Activated CD8-positive, alpha-beta T cell treated with anti-CD3 and anti-CD28 coated beads for 36 hours (primary cell): ENCODE data around the gene DMRTA2. TPM values are rescaled to one million over a fixed set of nuclear protein-coding genes. Genes with fewer than 3 reads are reported as not detected.
A peak's percentile ranks its signal among the peaks of the same experiment; 100 is the strongest.

Experiments
- ATAC-seq: fragments of 200-7000 bp; cut with Tn5 transposase; one replicate; pipeline ENCODE4 v1.10.0; 2021; ENCODE audit warnings: mild to moderate bottlenecking, moderate library complexity
- CTCF ChIA-PET: fragments of 350-600 bp; sonication (Branson Sonifier 250); formaldehyde crosslinking; loops from one replicate; lab custom pipeline; 2021; ENCODE audit warnings: antibody characterized with exemption; lab: Charles Lee
- POLR2A ChIA-PET: fragments of 350-600 bp; sonication (Branson Sonifier 250); formaldehyde crosslinking; loops from one replicate; lab custom pipeline; 2021; ENCODE audit warnings: antibody characterized with exemption; lab: Charles Lee
- DNase-seq: peaks from one replicate; pipeline ENCODE4 v3.0.0-alpha.2; 2020
- H3K27ac Mint-ChIP-seq: one replicate; pipeline ENCODE4 v1.8.0; 2021; ENCODE audit warnings: mild to moderate bottlenecking, mixed read lengths
- H3K27me3 Mint-ChIP-seq: one replicate; pipeline ENCODE4 v1.8.0; 2021; ENCODE audit warnings: mixed read lengths
- H3K36me3 Mint-ChIP-seq: one replicate; pipeline ENCODE4 v1.8.0; 2021; ENCODE audit warnings: low read depth, mixed read lengths
- H3K4me1 Mint-ChIP-seq: one replicate; pipeline ENCODE4 v1.8.0; 2021; ENCODE audit warnings: low read depth, mixed read lengths
- H3K4me3 Mint-ChIP-seq: one replicate; pipeline ENCODE4 v1.8.0; 2021; ENCODE audit warnings: mild to moderate bottlenecking, moderate library complexity, mixed read lengths
- H3K9me3 Mint-ChIP-seq: one replicate; pipeline ENCODE4 v1.8.0; 2021; ENCODE audit warnings: mixed read lengths
- intact Hi-C: fragments of 100-400 bp; cut with micrococcal nuclease; formaldehyde crosslinking; loops from one replicate; pipeline ENCODE4 v1.10.0; 2022
- total RNA-seq, 2 experiments: library from RNA; stranded (reverse); gene quantifications; one replicate each; pipeline ENCODE4 v1.2.3, GENCODE V29; 2021
- TF ChIP-seq, protein P1 (sequence below): fragments of 200-600 bp; IDR thresholded peaks from one replicate; pipeline ENCODE4 v1.8.0; 2022; ENCODE audit warnings: antibody characterized with exemption, mild to moderate bottlenecking

DMRTA2 gene
- not detected for total RNA-seq

GRCh38 chr1:50422946-50423669, at the start of gene DMRTA2:
Gene DMRTA2, minus strand, starts transcription at chr1:50423443. Its CDS starts 1,907 bp downstream, at chr1:50421536.
- no peak for ATAC-seq
- H3K9me3 Mint-ChIP-seq = no peaks in the 10 kb centered on the region
- peak within 1 kb of the TSS; percentile 7 for H3K27ac Mint-ChIP-seq
- H3K4me3 Mint-ChIP-seq = peak within 1 kb of the TSS; percentile 80
- POLR2A ChIA-PET = no interaction called here
- H3K4me1 Mint-ChIP-seq = peaks cover 49% of the 10 kb centered on the region
- intact Hi-C loops = no loop called here
- CTCF ChIA-PET = interaction anchor here (0.9 kb wide), 1 partner anchor 35 kb away, joined by 3 read pairs; no protein-coding TSS in a partner anchor
- TF ChIP-seq, protein P1, sequence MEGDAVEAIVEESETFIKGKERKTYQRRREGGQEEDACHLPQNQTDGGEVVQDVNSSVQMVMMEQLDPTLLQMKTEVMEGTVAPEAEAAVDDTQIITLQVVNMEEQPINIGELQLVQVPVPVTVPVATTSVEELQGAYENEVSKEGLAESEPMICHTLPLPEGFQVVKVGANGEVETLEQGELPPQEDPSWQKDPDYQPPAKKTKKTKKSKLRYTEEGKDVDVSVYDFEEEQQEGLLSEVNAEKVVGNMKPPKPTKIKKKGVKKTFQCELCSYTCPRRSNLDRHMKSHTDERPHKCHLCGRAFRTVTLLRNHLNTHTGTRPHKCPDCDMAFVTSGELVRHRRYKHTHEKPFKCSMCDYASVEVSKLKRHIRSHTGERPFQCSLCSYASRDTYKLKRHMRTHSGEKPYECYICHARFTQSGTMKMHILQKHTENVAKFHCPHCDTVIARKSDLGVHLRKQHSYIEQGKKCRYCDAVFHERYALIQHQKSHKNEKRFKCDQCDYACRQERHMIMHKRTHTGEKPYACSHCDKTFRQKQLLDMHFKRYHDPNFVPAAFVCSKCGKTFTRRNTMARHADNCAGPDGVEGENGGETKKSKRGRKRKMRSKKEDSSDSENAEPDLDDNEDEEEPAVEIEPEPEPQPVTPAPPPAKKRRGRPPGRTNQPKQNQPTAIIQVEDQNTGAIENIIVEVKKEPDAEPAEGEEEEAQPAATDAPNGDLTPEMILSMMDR = no peak
- H3K27me3 Mint-ChIP-seq = peaks cover 80% of the 10 kb centered on the region
- H3K36me3 Mint-ChIP-seq = peaks cover 3% of the 10 kb centered on the region
- DNase-seq = no peak

GRCh38 chr1:50471967-50472366, 48.7 kb upstream of the DMRTA2 start:
- Mint-ChIP-seq H3K36me3 (peaks cover 22% of the 10 kb centered on the region), H3K27me3 (no peaks in the 10 kb centered on the region), H3K9me3 (no peaks in the 10 kb centered on the region), H3K27ac (no peak overlapping the region), H3K4me3 (no peak overlapping the region), H3K4me1 (no peaks in the 10 kb centered on the region)
- TF ChIP-seq, protein P1 = no peak
- POLR2A ChIA-PET = no interaction called here
- CTCF ChIA-PET = interaction anchor here (1.7 kb wide), 1 partner anchor 133 kb away, joined by 4 read pairs; no protein-coding TSS in a partner anchor
- intact Hi-C loops = no loop called here
- ATAC-seq = no peak
- no peak for DNase-seq

GRCh38 chr1:50462964-50463363, 39.7 kb upstream of the DMRTA2 start:
- no peak overlapping the region for H3K4me3 Mint-ChIP-seq
- POLR2A ChIA-PET = no interaction called here
- peaks cover 3% of the 10 kb centered on the region for H3K36me3 Mint-ChIP-seq
- H3K9me3 Mint-ChIP-seq = no peaks in the 10 kb centered on the region
- no peak for ATAC-seq
- intact Hi-C loops = no loop called here
- no peaks in the 10 kb centered on the region for H3K4me1 Mint-ChIP-seq
- H3K27me3 Mint-ChIP-seq = no peaks in the 10 kb centered on the region
- CTCF ChIA-PET = no interaction called here
- H3K27ac Mint-ChIP-seq = no peak overlapping the region
- no peak for DNase-seq
- TF ChIP-seq, protein P1 = no peak

- H3K9me3 Mint-ChIP-seq = no peaks in the 10 kb centered on the region
- no peak overlapping the region for H3K4me3 Mint-ChIP-seq
- peaks cover 2% of the 10 kb centered on the region for H3K36me3 Mint-ChIP-seq
- intact Hi-C loops = no loop called here
- ATAC-seq (no peak), DNase-seq (no peak)
- no peak overlapping the region for H3K27ac Mint-ChIP-seq
- peaks cover 6% of the 10 kb centered on the region for H3K4me1 Mint-ChIP-seq
- no peaks in the 10 kb centered on the region for H3K27me3 Mint-ChIP-seq
- CTCF ChIA-PET = interaction anchor here (1.2 kb wide), 1 partner anchor 36 kb away, joined by 3 read pairs; no protein-coding TSS in a partner anchor
- POLR2A ChIA-PET = interaction anchor here (0.7 kb wide), 1 partner anchor 936 kb away, joined by 3 read pairs; no protein-coding TSS in a partner anchor
- TF ChIP-seq, protein P1 = no peak
Observed at GRCh38 chr1:50458507-50458906, 35.3 kb upstream of the DMRTA2 start.

DNA sequence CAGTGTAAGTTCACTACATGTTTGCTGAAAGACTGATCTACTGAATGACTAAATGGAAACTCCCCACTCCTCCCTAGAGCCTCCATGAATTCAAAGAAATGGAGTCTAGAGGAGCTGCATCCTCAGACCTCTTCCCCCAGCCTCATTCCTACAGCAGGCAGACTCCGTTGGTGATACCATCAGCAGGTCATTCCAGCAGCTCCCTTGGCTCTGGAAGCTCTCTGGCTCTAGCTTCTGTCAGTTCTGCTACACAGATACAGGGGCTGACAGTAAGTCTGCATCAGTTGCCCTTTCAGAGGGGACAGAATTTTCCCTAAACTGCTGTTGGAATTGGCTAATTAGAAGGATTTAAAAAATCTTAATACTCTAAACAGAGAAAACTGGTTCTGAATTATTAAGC, 31.7 kb upstream of the DMRTA2 start:
- TF ChIP-seq, protein P1 = no peak
- Mint-ChIP-seq H3K27me3 (no peaks in the 10 kb centered on the region), H3K27ac (no peak overlapping the region), H3K36me3 (no peaks in the 10 kb centered on the region), H3K9me3 (no peaks in the 10 kb centered on the region), H3K4me3 (no peak overlapping the region), H3K4me1 (peaks cover 34% of the 10 kb centered on the region)
- CTCF ChIA-PET = interaction anchor here (1.1 kb wide), 2 partner anchors 18 to 102 kb away, joined by 3 read pairs; no protein-coding TSS in a partner anchor
- ATAC-seq = no peak
- POLR2A ChIA-PET = no interaction called here
- DNase-seq = no peak
- intact Hi-C loops = no loop called here
